Ascending aorta (tissue), 2 donors: ENCODE data around the gene PORCN. TPM values are rescaled to one million over a fixed set of nuclear protein-coding genes. Genes with fewer than 3 reads are reported as not detected.

ENCODE experiments used
- DNase-seq, 2 donors: peaks; one replicate each; pipeline ENCODE4 v3.0.0-alpha.2; 2019; ENCODE audit warnings: low spot score in 2 of 2
- H3K27ac ChIP-seq, 2 donors: fragments of 200-600 bp; sonication (generic); one replicate each; pipeline ENCODE4 v1.5.1; 2016 to 2017; ENCODE audit warnings: mild to moderate bottlenecking in 1 of 2
- H3K27me3 ChIP-seq: fragments of 200-600 bp; sonication (generic); one replicate; pipeline ENCODE4 v1.5.1; 2017
- H3K36me3 ChIP-seq, 2 donors: fragments of 200-600 bp; sonication (generic); one replicate each; pipeline ENCODE4 v1.5.1; 2016
- H3K4me1 ChIP-seq, 2 donors: fragments of 200-600 bp; sonication (generic); one replicate each; pipeline ENCODE4 v1.5.1; 2016 to 2017; ENCODE audit warnings: mild to moderate bottlenecking in 1 of 2
- H3K4me3 ChIP-seq, 2 donors: fragments of 200-600 bp; sonication (generic); one replicate each; pipeline ENCODE4 v1.5.1; 2016 to 2017; ENCODE audit warnings: mild to moderate bottlenecking in 1 of 2
- H3K9me3 ChIP-seq, 2 donors: fragments of 200-600 bp; sonication (generic); one replicate each; pipeline ENCODE4 v1.5.1; 2016
- intact Hi-C: fragments of 100-400 bp; cut with DNase I; formaldehyde crosslinking; loops from one replicate; pipeline ENCODE4 v1.15.1; 2023
- total RNA-seq: library from RNA; depleted of rRNA; stranded (reverse); fragments of >200 nt; gene quantifications from one replicate; pipeline ENCODE4 v1.1.0, GENCODE V29; 2016
- TF ChIP-seq, protein P1 (sequence below), 3 experiments: fragments of 200-600 bp in 2 of 3; fragments of 450-650 bp in 1 of 3; sonication (generic) in 2 of 3; IDR thresholded peaks; one replicate each; pipeline ENCODE4 v1.5.1; 2016 to 2019; ENCODE audit warnings: antibody characterized with exemption in 3 of 3, mild to moderate bottlenecking in 1 of 3, moderate library complexity in 1 of 3

PORCN gene
- total RNA-seq, 1 donor from 2014 or later, result 6.2 TPM

GRCh38 chrX:48511560-48511959 is 2.8 kb downstream of the PORCN start:
- intact Hi-C loops, result no loop called here
- no peak for DNase-seq
- Histone ChIP-seq H3K4me3 (no peak overlapping the region), H3K27ac (no peak overlapping the region), H3K36me3 (peaks cover 4 to 5% of the 10 kb centered on the region in 2 donors), H3K9me3 (no peaks in the 10 kb centered on the region), H3K27me3 (no peaks in the 10 kb centered on the region), H3K4me1 (peaks cover 0 to 3% of the 10 kb centered on the region in 2 donors)
- TF ChIP-seq, protein P1, sequence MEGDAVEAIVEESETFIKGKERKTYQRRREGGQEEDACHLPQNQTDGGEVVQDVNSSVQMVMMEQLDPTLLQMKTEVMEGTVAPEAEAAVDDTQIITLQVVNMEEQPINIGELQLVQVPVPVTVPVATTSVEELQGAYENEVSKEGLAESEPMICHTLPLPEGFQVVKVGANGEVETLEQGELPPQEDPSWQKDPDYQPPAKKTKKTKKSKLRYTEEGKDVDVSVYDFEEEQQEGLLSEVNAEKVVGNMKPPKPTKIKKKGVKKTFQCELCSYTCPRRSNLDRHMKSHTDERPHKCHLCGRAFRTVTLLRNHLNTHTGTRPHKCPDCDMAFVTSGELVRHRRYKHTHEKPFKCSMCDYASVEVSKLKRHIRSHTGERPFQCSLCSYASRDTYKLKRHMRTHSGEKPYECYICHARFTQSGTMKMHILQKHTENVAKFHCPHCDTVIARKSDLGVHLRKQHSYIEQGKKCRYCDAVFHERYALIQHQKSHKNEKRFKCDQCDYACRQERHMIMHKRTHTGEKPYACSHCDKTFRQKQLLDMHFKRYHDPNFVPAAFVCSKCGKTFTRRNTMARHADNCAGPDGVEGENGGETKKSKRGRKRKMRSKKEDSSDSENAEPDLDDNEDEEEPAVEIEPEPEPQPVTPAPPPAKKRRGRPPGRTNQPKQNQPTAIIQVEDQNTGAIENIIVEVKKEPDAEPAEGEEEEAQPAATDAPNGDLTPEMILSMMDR (IDR thresholded peaks at IDR 0.05), result peak in 1 of 3 experiments; percentile 13

DNA sequence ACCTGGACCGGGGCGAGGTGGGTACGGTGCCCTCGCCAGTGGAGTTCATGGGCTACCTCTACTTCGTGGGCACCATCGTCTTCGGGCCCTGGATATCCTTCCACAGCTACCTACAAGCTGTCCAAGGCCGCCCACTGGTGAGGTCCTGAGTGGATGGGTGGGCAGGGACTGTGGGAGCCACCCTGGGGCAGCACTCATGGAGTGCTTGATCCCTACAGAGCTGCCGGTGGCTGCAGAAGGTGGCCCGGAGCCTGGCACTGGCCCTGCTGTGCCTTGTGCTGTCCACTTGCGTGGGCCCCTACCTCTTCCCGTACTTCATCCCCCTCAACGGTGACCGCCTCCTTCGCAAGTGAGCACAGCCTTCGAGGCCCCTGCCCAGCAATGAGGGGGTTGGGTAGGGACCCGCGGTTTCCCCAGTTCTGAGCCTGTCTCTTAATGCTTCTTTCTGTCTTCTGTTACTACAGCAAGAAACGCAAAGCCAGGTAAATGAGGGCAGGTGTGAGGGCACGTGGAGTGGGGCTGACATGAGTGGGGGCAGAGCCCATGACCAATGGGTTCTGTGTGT is 3.7 kb downstream of the PORCN start:
- intact Hi-C loops, result no loop called here

GRCh38 chrX:48513670-48514069 is 4.9 kb downstream of the PORCN start:
- intact Hi-C loops, result no loop called here
- TF ChIP-seq, protein P1 (IDR thresholded peaks at IDR 0.05), result no peak
- no peaks in the 10 kb centered on the region for H3K27me3 ChIP-seq
- no peaks in the 10 kb centered on the region for H3K9me3 ChIP-seq
- no peak overlapping the region for H3K27ac ChIP-seq
- peaks cover 5 to 6% of the 10 kb centered on the region in 2 donors for H3K36me3 ChIP-seq
- H3K4me1 ChIP-seq, result peaks cover 0 to 3% of the 10 kb centered on the region in 2 donors
- no peak for DNase-seq
- H3K4me3 ChIP-seq, result no peak overlapping the region

More for the DNA sequence above, 3.7 kb downstream of the PORCN start:
- peaks cover 5 to 6% of the 10 kb centered on the region in 2 donors for H3K36me3 ChIP-seq
- no peaks in the 10 kb centered on the region for H3K27me3 ChIP-seq
- H3K27ac ChIP-seq, result no peak overlapping the region
- DNase-seq, result no peak
- no peaks in the 10 kb centered on the region for H3K9me3 ChIP-seq
- H3K4me1 ChIP-seq, result peaks cover 0 to 3% of the 10 kb centered on the region in 2 donors
- no peak overlapping the region for H3K4me3 ChIP-seq
- TF ChIP-seq, protein P1 (IDR thresholded peaks at IDR 0.05), result no peak

- Histone ChIP-seq H3K27me3 (no peaks in the 10 kb centered on the region), H3K27ac (no peak overlapping the region), H3K4me3 (no peak overlapping the region), H3K4me1 (peaks cover 0 to 3% of the 10 kb centered on the region in 2 donors), H3K36me3 (peaks cover 5 to 6% of the 10 kb centered on the region in 2 donors), H3K9me3 (no peaks in the 10 kb centered on the region)
- DNase-seq, result no peak
- TF ChIP-seq, protein P1 (IDR thresholded peaks at IDR 0.05), result no peak
- intact Hi-C loops, result no loop called here
Observed at GRCh38 chrX:48514126-48514806, 5.5 kb downstream of the PORCN start.

DNA sequence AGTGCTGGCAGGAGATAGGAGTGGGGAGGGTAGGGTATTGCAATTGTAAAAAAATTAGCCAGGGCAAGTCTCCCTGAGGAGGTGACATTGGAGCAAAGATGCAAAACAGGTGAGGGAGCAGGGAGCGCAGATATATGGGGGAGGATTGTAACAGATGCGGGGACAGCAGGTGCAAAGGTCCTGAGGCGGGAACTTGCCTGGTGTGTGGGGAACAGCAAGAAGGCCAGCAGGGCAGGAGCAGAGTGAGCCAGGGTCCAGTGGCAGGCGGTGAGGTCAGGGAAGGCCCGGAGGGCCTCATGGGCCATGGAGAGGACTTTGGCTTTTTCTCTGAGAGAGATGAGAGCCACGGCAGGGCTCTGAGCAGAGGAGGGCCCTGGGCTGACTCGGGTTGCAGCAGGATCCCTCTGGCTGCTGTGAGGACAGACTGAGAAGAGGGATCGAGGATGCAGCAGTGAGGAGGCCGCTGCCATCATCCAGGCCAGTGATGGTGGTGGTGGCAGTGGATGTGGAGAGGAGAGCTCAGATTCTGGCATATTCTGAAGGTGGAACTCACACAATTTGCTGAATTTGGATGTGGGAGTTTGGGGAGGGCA is 6.2 kb downstream of the PORCN start:
- H3K27me3 ChIP-seq, result no peaks in the 10 kb centered on the region
- H3K4me3 ChIP-seq, result no peak overlapping the region
- no peaks in the 10 kb centered on the region for H3K9me3 ChIP-seq
- TF ChIP-seq, protein P1 (IDR thresholded peaks at IDR 0.05), result no peak
- intact Hi-C loops, result no loop called here
- H3K4me1 ChIP-seq, result no peaks in the 10 kb centered on the region
- peaks cover 5 to 6% of the 10 kb centered on the region in 2 donors for H3K36me3 ChIP-seq
- no peak overlapping the region for H3K27ac ChIP-seq
- DNase-seq, result no peak
